MCF 10A (cell line): ENCODE results near the gene PHF20. TPM values are rescaled to one million over a fixed set of nuclear protein-coding genes. Genes with fewer than 3 reads are reported as not detected.

ENCODE experiments used
- BruUV-seq: library from RNA; stranded (reverse); fragments of 400-500 nt; replicated peaks from 2 replicates; lab custom pipeline; 2021; lab: Mats Ljungman, UMichigan
- CTCF ChIA-PET: fragments of 300-600 bp; sonication (Branson Sonifier 250); formaldehyde crosslinking; extraction: SDS; loops from one replicate; lab custom pipeline; 2021; ENCODE audit warnings: antibody characterized with exemption, inconsistent platforms; lab: Yijun Ruan, JAX
- POLR2A ChIA-PET: fragments of 300-600, 350-650 bp; sonication (Branson Sonifier 250); formaldehyde crosslinking; extraction: SDS; loops from one replicate; lab custom pipeline; 2020; ENCODE audit warnings: antibody characterized with exemption, inconsistent platforms; lab: Yijun Ruan, JAX
- DNase-seq: peaks from one replicate; pipeline ENCODE4 v3.0.0-alpha.2; 2018; ENCODE audit not compliant: unreplicated experiment
- H3K27ac Mint-ChIP-seq: one replicate; pipeline ENCODE4 v1.8.0; 2022; ENCODE audit warnings: mild to moderate bottlenecking, low read depth, mixed read lengths; ENCODE audit not compliant: unreplicated experiment
- H3K27me3 Mint-ChIP-seq: one replicate; pipeline ENCODE4 v1.8.0; 2022; ENCODE audit warnings: mixed read lengths; ENCODE audit not compliant: insufficient read depth, unreplicated experiment
- H3K36me3 Mint-ChIP-seq: one replicate; pipeline ENCODE4 v1.8.0; 2022; ENCODE audit warnings: mild to moderate bottlenecking, moderate library complexity, mixed read lengths; ENCODE audit not compliant: insufficient read depth, unreplicated experiment
- H3K4me1 Mint-ChIP-seq: one replicate; pipeline ENCODE4 v1.8.0; 2022; ENCODE audit warnings: mixed read lengths; ENCODE audit not compliant: insufficient read depth, unreplicated experiment
- H3K4me3 Mint-ChIP-seq: one replicate; pipeline ENCODE4 v1.8.0; 2022; ENCODE audit warnings: mild to moderate bottlenecking, moderate library complexity, mixed read lengths; ENCODE audit not compliant: unreplicated experiment
- H3K9me3 Mint-ChIP-seq: one replicate; pipeline ENCODE4 v1.8.0; 2022; ENCODE audit warnings: mixed read lengths; ENCODE audit not compliant: unreplicated experiment
- intact Hi-C: fragments of 100-400 bp; cut with micrococcal nuclease; formaldehyde crosslinking; loops from 2 replicates; pipeline ENCODE4 v1.14.1; 2022
- total RNA-seq: library from RNA; stranded (reverse); gene quantifications from 2 replicates; pipeline ENCODE4 v1.2.3, GENCODE V29; 2022
- TF ChIP-seq, protein P1 (sequence below): fragments of 200-600 bp; IDR thresholded peaks from one replicate; pipeline ENCODE4 v1.8.0; 2022; ENCODE audit warnings: antibody characterized with exemption, mild to moderate bottlenecking; ENCODE audit not compliant: unreplicated experiment

PHF20 gene
- total RNA-seq, 1 experiment from 2014 or later, result 74.7 TPM

DNA sequence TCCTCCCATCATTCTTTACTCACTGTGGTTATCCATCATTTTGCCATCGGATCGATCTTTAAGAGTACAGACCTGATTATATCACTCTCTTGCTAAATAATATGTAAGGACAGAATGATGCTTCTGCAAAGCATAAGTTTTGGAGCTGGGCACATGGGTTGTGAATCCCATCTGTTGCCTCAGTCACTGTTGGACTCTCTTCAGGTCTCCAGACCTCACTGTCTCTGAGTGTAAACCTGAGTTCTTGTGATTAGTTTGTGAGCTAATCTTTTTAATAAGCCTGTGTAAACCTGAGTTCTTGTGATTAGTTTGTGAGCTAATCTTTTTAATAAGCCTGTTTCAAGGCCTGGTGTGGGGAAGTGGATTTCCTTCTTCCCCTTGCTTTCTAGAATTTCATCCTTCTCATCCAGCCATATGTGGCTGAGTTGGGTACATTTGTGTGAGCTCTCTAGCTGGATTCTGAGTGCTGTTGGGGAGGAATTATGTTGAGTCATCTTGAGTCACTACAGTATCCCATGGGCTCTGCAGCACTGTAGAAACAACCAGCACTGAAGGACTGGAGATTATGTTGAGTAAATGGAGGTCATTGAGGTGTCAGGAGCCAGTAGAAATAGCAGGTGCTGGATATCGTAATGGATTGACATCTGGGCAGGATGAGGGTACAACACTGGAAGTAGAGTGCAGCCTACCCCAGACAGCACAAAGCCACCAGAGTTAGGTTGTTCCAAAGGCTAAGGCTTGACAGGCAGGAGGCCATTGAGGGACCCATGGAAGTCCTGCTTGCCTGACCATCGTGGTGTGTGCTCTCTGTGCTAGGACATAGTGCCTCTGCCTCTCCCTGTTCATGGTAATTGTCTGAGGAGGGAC, 130.1 kb downstream of the PHF20 start:
- H3K27me3 Mint-ChIP-seq, result no peaks in the 10 kb centered on the region
- peak; percentile 78 for DNase-seq
- CTCF ChIA-PET, result interaction anchor here (0.6 to 1.1 kb wide), 3 partner anchors 12 to 114 kb away, joined by 3 to 4 read pairs (median 3); no protein-coding TSS in a partner anchor

DNA sequence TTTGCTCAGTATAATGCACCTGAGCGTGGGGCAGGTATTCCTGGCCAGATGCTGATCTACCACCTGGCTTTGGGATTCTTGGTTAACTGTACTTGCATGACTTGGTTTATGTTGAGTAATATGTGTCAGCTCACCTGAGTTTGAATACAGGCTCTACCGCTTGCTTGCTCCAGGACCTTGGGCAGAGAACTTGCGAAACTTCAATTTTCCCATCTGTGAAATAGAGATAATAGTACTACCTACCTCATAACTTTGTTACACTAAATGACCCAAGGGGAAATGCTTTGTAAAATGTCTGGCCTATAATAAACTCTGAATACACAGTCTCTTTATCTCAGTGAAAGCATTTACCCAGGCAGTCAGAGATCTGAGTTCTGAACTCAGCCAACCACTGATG, 130.7 kb downstream of the PHF20 start:
- H3K27me3 Mint-ChIP-seq, result no peaks in the 10 kb centered on the region
- no TSS peak for BruUV-seq
- peaks cover 16% of the 10 kb centered on the region for H3K4me1 Mint-ChIP-seq
- ChIA-PET POLR2A (interaction anchor here (0.5 to 2.1 kb wide), 8 partner anchors 18 to 491 kb away, joined by 3 to 13 read pairs (median 4); partner anchors contain the start of genes RBM39, SCAND1 and UQCC1), CTCF (interaction anchor here (0.6 to 1.1 kb wide), 2 partner anchors 12 to 115 kb away, joined by 3 to 4 read pairs; no protein-coding TSS in a partner anchor)
- peak; percentile 31 for DNase-seq
- TF ChIP-seq, protein P1, sequence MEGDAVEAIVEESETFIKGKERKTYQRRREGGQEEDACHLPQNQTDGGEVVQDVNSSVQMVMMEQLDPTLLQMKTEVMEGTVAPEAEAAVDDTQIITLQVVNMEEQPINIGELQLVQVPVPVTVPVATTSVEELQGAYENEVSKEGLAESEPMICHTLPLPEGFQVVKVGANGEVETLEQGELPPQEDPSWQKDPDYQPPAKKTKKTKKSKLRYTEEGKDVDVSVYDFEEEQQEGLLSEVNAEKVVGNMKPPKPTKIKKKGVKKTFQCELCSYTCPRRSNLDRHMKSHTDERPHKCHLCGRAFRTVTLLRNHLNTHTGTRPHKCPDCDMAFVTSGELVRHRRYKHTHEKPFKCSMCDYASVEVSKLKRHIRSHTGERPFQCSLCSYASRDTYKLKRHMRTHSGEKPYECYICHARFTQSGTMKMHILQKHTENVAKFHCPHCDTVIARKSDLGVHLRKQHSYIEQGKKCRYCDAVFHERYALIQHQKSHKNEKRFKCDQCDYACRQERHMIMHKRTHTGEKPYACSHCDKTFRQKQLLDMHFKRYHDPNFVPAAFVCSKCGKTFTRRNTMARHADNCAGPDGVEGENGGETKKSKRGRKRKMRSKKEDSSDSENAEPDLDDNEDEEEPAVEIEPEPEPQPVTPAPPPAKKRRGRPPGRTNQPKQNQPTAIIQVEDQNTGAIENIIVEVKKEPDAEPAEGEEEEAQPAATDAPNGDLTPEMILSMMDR, result no peak
- H3K36me3 Mint-ChIP-seq, result peaks cover 55% of the 10 kb centered on the region
- no peaks in the 10 kb centered on the region for H3K9me3 Mint-ChIP-seq
- intact Hi-C loops, result no loop called here
- peak overlapping the region; percentile 37 for H3K27ac Mint-ChIP-seq
- no peak overlapping the region for H3K4me3 Mint-ChIP-seq

More for the DNA sequence above, 130.1 kb downstream of the PHF20 start:
- Mint-ChIP-seq H3K36me3 (peaks cover 55% of the 10 kb centered on the region), H3K4me1 (peaks cover 16% of the 10 kb centered on the region), H3K9me3 (no peaks in the 10 kb centered on the region), H3K27ac (peak overlapping the region; percentile 37), H3K4me3 (no peak overlapping the region)
- intact Hi-C loops, result no loop called here
- TF ChIP-seq, protein P1, result no peak
- BruUV-seq, result no TSS peak
- POLR2A ChIA-PET, result interaction anchor here (0.5 to 2.1 kb wide), 13 partner anchors 9 to 902 kb away, joined by 3 to 13 read pairs (median 3); partner anchors contain the start of genes RBM39, SCAND1 and UQCC1

DNA sequence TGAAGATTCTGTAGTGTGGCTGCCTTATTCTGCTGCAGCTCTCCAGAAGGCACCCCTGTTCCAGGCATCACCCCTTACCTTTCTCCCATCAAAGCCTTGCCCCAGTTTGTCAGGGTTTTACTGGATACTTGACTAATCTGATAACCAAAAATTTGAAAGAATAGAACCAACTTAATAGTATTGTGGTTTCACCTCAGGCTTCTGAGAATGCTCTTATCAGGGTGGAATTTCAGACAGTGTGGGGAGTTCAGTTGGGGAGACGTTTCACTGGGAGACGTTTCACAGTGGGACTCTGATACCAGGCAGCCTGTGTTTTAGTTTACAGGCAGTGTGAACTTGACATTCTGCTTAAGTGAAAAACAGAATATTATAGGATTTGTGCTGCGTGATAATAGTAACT, 132.0 kb downstream of the PHF20 start:
- POLR2A ChIA-PET, result no interaction called here
- Mint-ChIP-seq H3K4me1 (peaks cover 16% of the 10 kb centered on the region), H3K27ac (no peak overlapping the region), H3K9me3 (no peaks in the 10 kb centered on the region), H3K36me3 (peaks cover 52% of the 10 kb centered on the region), H3K27me3 (no peaks in the 10 kb centered on the region), H3K4me3 (no peak overlapping the region)
- CTCF ChIA-PET, result no interaction called here
- TF ChIP-seq, protein P1, result no peak
- DNase-seq, result no peak
- no TSS peak for BruUV-seq
- intact Hi-C loops, result no loop called here
